ENCODE data around the gene DKK3.
"Not testable (repeated sequence)": the region's sequence is repeated elsewhere in the genome, so short reads cannot be mapped to it uniquely, and the experiment has no call there.

DKK3 gene

DNA sequence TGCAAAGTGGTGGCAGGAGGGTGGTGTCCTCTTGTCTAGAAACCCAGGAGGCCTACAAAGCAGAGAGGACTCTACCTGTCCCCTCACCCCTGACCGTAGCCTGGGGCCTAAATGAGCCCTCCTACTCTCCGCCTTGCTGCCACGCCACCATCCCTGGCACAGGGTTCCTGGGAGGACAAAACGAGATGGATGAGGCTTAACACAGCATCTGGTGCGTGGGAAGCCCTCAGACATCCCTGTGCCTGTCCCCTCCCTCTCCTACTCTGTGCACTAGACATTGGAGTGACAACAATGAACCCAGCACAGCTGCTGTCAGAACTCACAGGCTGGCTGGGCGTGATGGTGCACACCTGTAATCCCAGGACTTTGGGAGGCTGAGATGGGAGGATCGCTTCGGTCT is 36.4 kb upstream of the DKK3 start:
- TF ChIP-seq, protein P1, sequence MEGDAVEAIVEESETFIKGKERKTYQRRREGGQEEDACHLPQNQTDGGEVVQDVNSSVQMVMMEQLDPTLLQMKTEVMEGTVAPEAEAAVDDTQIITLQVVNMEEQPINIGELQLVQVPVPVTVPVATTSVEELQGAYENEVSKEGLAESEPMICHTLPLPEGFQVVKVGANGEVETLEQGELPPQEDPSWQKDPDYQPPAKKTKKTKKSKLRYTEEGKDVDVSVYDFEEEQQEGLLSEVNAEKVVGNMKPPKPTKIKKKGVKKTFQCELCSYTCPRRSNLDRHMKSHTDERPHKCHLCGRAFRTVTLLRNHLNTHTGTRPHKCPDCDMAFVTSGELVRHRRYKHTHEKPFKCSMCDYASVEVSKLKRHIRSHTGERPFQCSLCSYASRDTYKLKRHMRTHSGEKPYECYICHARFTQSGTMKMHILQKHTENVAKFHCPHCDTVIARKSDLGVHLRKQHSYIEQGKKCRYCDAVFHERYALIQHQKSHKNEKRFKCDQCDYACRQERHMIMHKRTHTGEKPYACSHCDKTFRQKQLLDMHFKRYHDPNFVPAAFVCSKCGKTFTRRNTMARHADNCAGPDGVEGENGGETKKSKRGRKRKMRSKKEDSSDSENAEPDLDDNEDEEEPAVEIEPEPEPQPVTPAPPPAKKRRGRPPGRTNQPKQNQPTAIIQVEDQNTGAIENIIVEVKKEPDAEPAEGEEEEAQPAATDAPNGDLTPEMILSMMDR (IDR thresholded peaks at IDR 0.05; ENCODE audit: insufficient read depth, low read length, poor library complexity, severe bottlenecking) = no peak
- Histone ChIP-seq H3K27me3 (replicated peaks; ENCODE audit: control insufficient read depth, insufficient read depth, low read length) (no peaks in the 10 kb centered on the region), H3K36me3 (ENCODE audit: control insufficient read depth, insufficient read depth, low read length) (no peaks in the 10 kb centered on the region), H3K4me3 (replicated peaks; ENCODE audit: low read depth, low read length) (no peak overlapping the region)
- DNase-seq (ENCODE audit: extremely low read depth, insufficient read length) = no peak

GRCh38 chr11:12043959-12044791 is 35.7 kb upstream of the DKK3 start:
- Histone ChIP-seq H3K36me3 (ENCODE audit: control insufficient read depth, insufficient read depth, low read length) (no peaks in the 10 kb centered on the region), H3K27me3 (replicated peaks; ENCODE audit: control insufficient read depth, insufficient read depth, low read length) (no peaks in the 10 kb centered on the region), H3K4me3 (replicated peaks; ENCODE audit: low read depth, low read length) (no peak overlapping the region)
- DNase-seq (ENCODE audit: extremely low read depth, insufficient read length) = no peak
- TF ChIP-seq, protein P1 (IDR thresholded peaks at IDR 0.05; ENCODE audit: insufficient read depth, low read length, poor library complexity, severe bottlenecking) = peak; percentile 84

- Histone ChIP-seq H3K27me3 (replicated peaks; ENCODE audit: control insufficient read depth, insufficient read depth, low read length) (no peaks in the 10 kb centered on the region), H3K4me3 (replicated peaks; ENCODE audit: low read depth, low read length) (no peak overlapping the region), H3K36me3 (ENCODE audit: control insufficient read depth, insufficient read depth, low read length) (no peaks in the 10 kb centered on the region)
- no peak for DNase-seq (ENCODE audit: extremely low read depth, insufficient read length)
- TF ChIP-seq, protein P1 (IDR thresholded peaks at IDR 0.05; ENCODE audit: insufficient read depth, low read length, poor library complexity, severe bottlenecking) = no peak
Measured at GRCh38 chr11:12043221-12043620, 34.8 kb upstream of the DKK3 start.

GRCh38 chr11:12042215-12042676 is 33.8 kb upstream of the DKK3 start:
- TF ChIP-seq, protein P1 (IDR thresholded peaks at IDR 0.05; ENCODE audit: insufficient read depth, low read length, poor library complexity, severe bottlenecking) = no peak
- Histone ChIP-seq H3K4me3 (replicated peaks; ENCODE audit: low read depth, low read length) (no peak overlapping the region), H3K36me3 (ENCODE audit: control insufficient read depth, insufficient read depth, low read length) (no peaks in the 10 kb centered on the region), H3K27me3 (replicated peaks; ENCODE audit: control insufficient read depth, insufficient read depth, low read length) (no peaks in the 10 kb centered on the region)
- no peak for DNase-seq (ENCODE audit: extremely low read depth, insufficient read length)

GRCh38 chr11:12040719-12041118 is 32.3 kb upstream of the DKK3 start:
- not testable (repeated sequence) for DNase-seq (ENCODE audit: extremely low read depth, insufficient read length); H3K4me3 ChIP-seq (replicated peaks; ENCODE audit: low read depth, low read length); H3K36me3 ChIP-seq (ENCODE audit: control insufficient read depth, insufficient read depth, low read length); H3K27me3 ChIP-seq (replicated peaks; ENCODE audit: control insufficient read depth, insufficient read depth, low read length)

DNA sequence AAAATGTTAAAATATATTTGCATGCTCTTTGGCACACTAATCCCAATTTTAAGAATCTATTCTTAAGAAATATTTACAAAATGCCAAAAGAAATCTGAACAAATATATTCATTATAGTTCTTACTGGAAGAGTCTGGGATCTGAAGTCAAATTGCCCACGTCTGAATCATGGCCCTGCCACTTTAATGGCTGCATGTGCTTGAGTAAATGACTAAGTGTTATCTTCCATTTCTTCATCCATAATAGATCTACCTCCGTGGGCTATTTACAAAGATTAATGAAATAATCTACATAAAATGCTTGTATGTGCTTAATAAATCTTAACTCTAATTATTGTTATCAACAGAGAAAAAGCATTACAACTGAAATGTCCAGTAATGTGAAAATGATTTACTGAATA is 24.5 kb upstream of the DKK3 start:
- Histone ChIP-seq H3K27me3 (replicated peaks; ENCODE audit: control insufficient read depth, insufficient read depth, low read length) (no peaks in the 10 kb centered on the region), H3K4me3 (replicated peaks; ENCODE audit: low read depth, low read length) (no peak overlapping the region), H3K36me3 (ENCODE audit: control insufficient read depth, insufficient read depth, low read length) (no peaks in the 10 kb centered on the region)
- TF ChIP-seq, protein P1 (IDR thresholded peaks at IDR 0.05; ENCODE audit: insufficient read depth, low read length, poor library complexity, severe bottlenecking) = no peak
- no peak for DNase-seq (ENCODE audit: extremely low read depth, insufficient read length)

All from GM06990 (cell line).